Upper lobe of right lung (tissue), 1 donor: Measurements from ENCODE around the gene TTC9. TPM values are rescaled to one million over a fixed set of nuclear protein-coding genes. Genes with fewer than 3 reads are reported as not detected.

Experiments used
- ATAC-seq: fragments of 200-7000 bp; cut with Tn5 transposase; one replicate; pipeline ENCODE4 v1.9.1; 2020; ENCODE audit warnings: mild to moderate bottlenecking, moderate library complexity
- DNase-seq: peaks from one replicate; pipeline ENCODE4 v3.0.0-alpha.2; 2020
- H3K27ac ChIP-seq: fragments of 200-600 bp; one replicate; pipeline ENCODE4 v1.8.0; 2022
- H3K27me3 ChIP-seq: fragments of 200-600 bp; one replicate; pipeline ENCODE4 v1.8.0; 2022; ENCODE audit warnings: mild to moderate bottlenecking
- H3K36me3 ChIP-seq: fragments of 200-600 bp; one replicate; pipeline ENCODE4 v1.8.0; 2022
- H3K4me1 ChIP-seq: fragments of 200-600 bp; one replicate; pipeline ENCODE4 v1.8.0; 2022
- H3K4me3 ChIP-seq: fragments of 200-600 bp; one replicate; pipeline ENCODE4 v1.8.0; 2022; ENCODE audit warnings: mild to moderate bottlenecking
- H3K9me3 ChIP-seq: fragments of 200-600 bp; one replicate; pipeline ENCODE4 v1.8.0; 2022
- intact Hi-C: fragments of 100-400 bp; cut with DNase I; formaldehyde crosslinking; loops from one replicate; pipeline ENCODE4 v1.11.0; 2022
- total RNA-seq: library from RNA; stranded (reverse); fragmentation: NEBNext Ultra II Directional; extraction: Animal tissue kit (Norgen Biotek cat#: 25700); gene quantifications from one replicate; pipeline ENCODE4 v1.2.1, GENCODE V29; 2021
- TF ChIP-seq, protein P1 (sequence below): fragments of 200-600 bp; IDR thresholded peaks from one replicate; pipeline ENCODE4 v1.8.0; 2022; ENCODE audit warnings: antibody characterized with exemption
- donor health status: DM: no; HTN: yes; CAD: no; lungs with severe emphysema.

TTC9 gene
- total RNA-seq, 1 donor from 2014 or later = 6.7 TPM

DNA sequence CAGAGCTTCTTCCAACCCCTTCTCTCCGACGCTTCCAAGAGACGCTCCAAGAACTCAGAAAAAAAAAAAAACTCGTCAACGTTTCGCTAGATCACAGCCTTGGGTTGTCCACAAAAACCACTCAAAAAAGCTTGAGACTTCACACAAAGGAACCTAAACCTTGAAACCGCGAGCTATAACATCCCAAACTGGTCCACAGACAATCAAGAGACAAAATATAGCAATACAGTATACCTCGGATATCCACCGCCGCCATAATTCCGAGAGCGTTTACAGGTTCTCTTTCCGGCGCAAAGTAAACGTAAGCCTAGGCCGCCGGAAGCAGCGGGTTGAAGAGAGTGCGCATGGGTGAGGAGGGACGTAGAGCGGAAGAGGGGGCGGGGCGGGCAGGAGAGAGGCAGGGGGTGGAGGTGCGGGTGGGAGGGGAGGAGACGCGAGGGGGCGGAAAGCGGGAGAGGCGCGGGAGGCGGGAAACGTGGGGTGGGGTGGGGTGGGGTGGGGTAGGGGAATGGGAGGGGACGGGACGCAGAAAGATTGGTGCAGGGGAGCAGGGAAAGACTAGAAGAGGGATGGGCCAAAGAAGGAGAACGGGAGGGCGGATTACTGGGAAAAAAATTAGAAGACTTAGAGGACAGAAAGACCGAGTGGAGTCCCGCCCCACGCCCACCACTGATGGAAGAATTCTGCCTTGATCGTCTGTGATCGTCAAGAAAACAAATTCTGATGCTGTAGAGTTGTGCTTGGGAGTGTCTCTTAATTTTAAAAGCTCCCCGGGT, 41.1 kb upstream of the TTC9 start, which contains the start of gene MED6:
TSS of gene MED6 (minus strand) at position 274 of the 776 bp plus-strand sequence. CDS start at position 256, 18 bp downstream.
- peak within 1 kb of the TSS; percentile 81 for H3K4me3 ChIP-seq
- DNase-seq (peak; percentile 96), ATAC-seq (peak; percentile 100)
- no peaks in the 10 kb centered on the region for H3K9me3 ChIP-seq
- H3K27me3 ChIP-seq = peaks cover under 1% of the 10 kb centered on the region
- H3K36me3 ChIP-seq = peaks cover 11% of the 10 kb centered on the region
- H3K27ac ChIP-seq = peak within 1 kb of the TSS; percentile 85
- intact Hi-C loops = no loop called here
- H3K4me1 ChIP-seq = peaks cover 16% of the 10 kb centered on the region
- TF ChIP-seq, protein P1, sequence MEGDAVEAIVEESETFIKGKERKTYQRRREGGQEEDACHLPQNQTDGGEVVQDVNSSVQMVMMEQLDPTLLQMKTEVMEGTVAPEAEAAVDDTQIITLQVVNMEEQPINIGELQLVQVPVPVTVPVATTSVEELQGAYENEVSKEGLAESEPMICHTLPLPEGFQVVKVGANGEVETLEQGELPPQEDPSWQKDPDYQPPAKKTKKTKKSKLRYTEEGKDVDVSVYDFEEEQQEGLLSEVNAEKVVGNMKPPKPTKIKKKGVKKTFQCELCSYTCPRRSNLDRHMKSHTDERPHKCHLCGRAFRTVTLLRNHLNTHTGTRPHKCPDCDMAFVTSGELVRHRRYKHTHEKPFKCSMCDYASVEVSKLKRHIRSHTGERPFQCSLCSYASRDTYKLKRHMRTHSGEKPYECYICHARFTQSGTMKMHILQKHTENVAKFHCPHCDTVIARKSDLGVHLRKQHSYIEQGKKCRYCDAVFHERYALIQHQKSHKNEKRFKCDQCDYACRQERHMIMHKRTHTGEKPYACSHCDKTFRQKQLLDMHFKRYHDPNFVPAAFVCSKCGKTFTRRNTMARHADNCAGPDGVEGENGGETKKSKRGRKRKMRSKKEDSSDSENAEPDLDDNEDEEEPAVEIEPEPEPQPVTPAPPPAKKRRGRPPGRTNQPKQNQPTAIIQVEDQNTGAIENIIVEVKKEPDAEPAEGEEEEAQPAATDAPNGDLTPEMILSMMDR = no peak

GRCh38 chr14:70601162-70601561, 40.6 kb upstream of the TTC9 start:
- Histone ChIP-seq H3K27me3 (peaks cover 6% of the 10 kb centered on the region), H3K9me3 (no peaks in the 10 kb centered on the region), H3K4me3 (peak overlapping the region; percentile 81), H3K4me1 (peaks cover 16% of the 10 kb centered on the region), H3K36me3 (peaks cover 5% of the 10 kb centered on the region), H3K27ac (peak overlapping the region; percentile 45)
- no peak for DNase-seq
- intact Hi-C loops = no loop called here
- TF ChIP-seq, protein P1 = no peak
- ATAC-seq = peak; percentile 19

DNA sequence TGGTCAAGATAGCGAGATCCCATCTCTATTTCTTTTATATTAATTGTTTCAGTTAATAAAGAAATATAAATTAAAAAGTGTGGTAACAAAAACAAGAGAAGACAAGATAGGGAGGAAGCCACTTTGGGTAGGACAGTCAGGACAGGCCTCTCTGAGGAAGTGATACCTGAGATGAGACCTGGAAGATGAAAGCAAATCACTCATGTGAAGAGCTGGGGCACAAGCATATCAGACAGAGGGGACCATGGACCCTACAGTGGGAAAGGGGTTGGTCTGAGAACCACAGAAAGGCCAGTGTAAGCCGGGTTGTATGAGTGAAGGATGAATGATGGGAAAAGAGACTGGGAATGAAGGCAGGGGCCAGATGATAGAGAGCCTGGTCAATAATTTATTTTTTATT, 39.5 kb upstream of the TTC9 start:
- no peak for DNase-seq
- no peaks in the 10 kb centered on the region for H3K9me3 ChIP-seq
- TF ChIP-seq, protein P1 = no peak
- no peak for ATAC-seq
- no peak overlapping the region for H3K4me3 ChIP-seq
- intact Hi-C loops = no loop called here
- peaks cover 16% of the 10 kb centered on the region for H3K4me1 ChIP-seq
- H3K27ac ChIP-seq = no peak overlapping the region
- no peaks in the 10 kb centered on the region for H3K36me3 ChIP-seq
- H3K27me3 ChIP-seq = peaks cover 6% of the 10 kb centered on the region

- intact Hi-C loops = no loop called here
Measured at GRCh38 chr14:70611216-70611615, 30.5 kb upstream of the TTC9 start.

GRCh38 chr14:70616646-70617045, 25.1 kb upstream of the TTC9 start:
- no peaks in the 10 kb centered on the region for H3K27me3 ChIP-seq
- H3K36me3 ChIP-seq = no peaks in the 10 kb centered on the region
- intact Hi-C loops = no loop called here
- TF ChIP-seq, protein P1 = no peak
- no peak overlapping the region for H3K4me3 ChIP-seq
- H3K4me1 ChIP-seq = no peaks in the 10 kb centered on the region
- DNase-seq (no peak), ATAC-seq (no peak)
- H3K27ac ChIP-seq = no peak overlapping the region
- H3K9me3 ChIP-seq = no peaks in the 10 kb centered on the region

More at GRCh38 chr14:70611216-70611615, 30.5 kb upstream of the TTC9 start:
- no peak overlapping the region for H3K4me3 ChIP-seq
- DNase-seq = no peak
- TF ChIP-seq, protein P1 = no peak
- no peaks in the 10 kb centered on the region for H3K9me3 ChIP-seq
- H3K4me1 ChIP-seq = no peaks in the 10 kb centered on the region
- H3K36me3 ChIP-seq = no peaks in the 10 kb centered on the region
- no peak overlapping the region for H3K27ac ChIP-seq
- peaks cover 6% of the 10 kb centered on the region for H3K27me3 ChIP-seq
- ATAC-seq = no peak
